PC-9 (cell line): Measurements from ENCODE around the gene SCOC. TPM values are rescaled to one million over a fixed set of nuclear protein-coding genes. Genes with fewer than 3 reads are reported as not detected.

ENCODE experiments used
- BruUV-seq: library from RNA; stranded (reverse); fragments of 400-500 nt; replicated peaks from 2 replicates; lab custom pipeline; 2021; lab: Mats Ljungman, UMichigan
- CTCF ChIA-PET: fragments of 300-600 bp; sonication (Branson Sonifier 250); formaldehyde crosslinking; loops from one replicate; lab custom pipeline; 2022; ENCODE audit warnings: antibody characterized with exemption; lab: Charles Lee
- POLR2A ChIA-PET: fragments of 300-600 bp; sonication (Branson Sonifier 250); formaldehyde crosslinking; loops from one replicate; lab custom pipeline; 2022; ENCODE audit warnings: antibody characterized with exemption; ENCODE audit not compliant: unreplicated experiment; lab: Charles Lee
- DNase-seq, 2 experiments: peaks; one replicate each; pipeline versions ENCODE4 v3.0.0 to v3.0.0-alpha.2; 2015 to 2022; ENCODE audit warnings: mixed read lengths in 1 of 2
- H2AFZ ChIP-seq: fragments of 200-600 bp; sonication (generic); 2 replicates; pipeline ENCODE4 v1.8.1; 2017; ENCODE audit warnings: antibody characterized with exemption
- H3F3A ChIP-seq: fragments of 200-600 bp; sonication (generic); 2 replicates; pipeline ENCODE4 v1.8.1; 2017; ENCODE audit warnings: antibody characterized with exemption, mild to moderate bottlenecking, low read depth; ENCODE audit not compliant: insufficient read depth
- H3K27ac ChIP-seq: fragments of 200-600 bp; sonication (generic); 2 replicates; pipeline ENCODE4 v1.6.1; 2016; ENCODE audit warnings: mixed run types
- H3K27me3 ChIP-seq: fragments of 200-600 bp; sonication (generic); 2 replicates; pipeline ENCODE4 v1.6.1; 2016; ENCODE audit warnings: low read depth, mixed run types; ENCODE audit not compliant: insufficient read depth
- H3K36me3 ChIP-seq: fragments of 200-600 bp; sonication (generic); 2 replicates; pipeline ENCODE4 v1.6.1; 2016; ENCODE audit warnings: low read depth, mixed run types
- H3K4me1 ChIP-seq: fragments of 200-600 bp; sonication (generic); replicated peaks from 2 replicates; pipeline ENCODE4 v1.6.1; 2016; ENCODE audit warnings: mixed run types; ENCODE audit not compliant: insufficient read depth
- H3K4me2 ChIP-seq: fragments of 200-600 bp; sonication (generic); 2 replicates; pipeline ENCODE4 v1.6.1; 2017; ENCODE audit warnings: mixed run types
- H3K4me3 ChIP-seq: fragments of 200-600 bp; sonication (generic); 2 replicates; pipeline ENCODE4 v1.6.1; 2016; ENCODE audit warnings: mixed run types
- H3K79me2 ChIP-seq: fragments of 200-600 bp; sonication (generic); 2 replicates; pipeline ENCODE4 v1.6.1; 2017; ENCODE audit warnings: low read depth, mixed run types
- H3K9me2 ChIP-seq: fragments of 200-600 bp; sonication (generic); 2 replicates; pipeline ENCODE4 v1.8.1; 2017; ENCODE audit warnings: mild to moderate bottlenecking; ENCODE audit not compliant: insufficient read depth
- H3K9me3 ChIP-seq: fragments of 200-600 bp; sonication (generic); 2 replicates; pipeline ENCODE4 v1.8.1; 2016; ENCODE audit warnings: low read depth; ENCODE audit not compliant: insufficient read depth
- H4K20me1 ChIP-seq: fragments of 200-600 bp; sonication (generic); 2 replicates; pipeline ENCODE4 v1.8.1; 2017; ENCODE audit not compliant: insufficient read depth
- EZH2 ChIP-seq: fragments of 200-600 bp; sonication (generic); IDR thresholded peaks from 2 replicates; pipeline ENCODE4 v1.8.0; 2017; ENCODE audit warnings: antibody characterized with exemption, low read depth
- intact Hi-C: fragments of 100-400 bp; cut with micrococcal nuclease; formaldehyde crosslinking; loops from one replicate; pipeline ENCODE4 v1.10.0; 2022; ENCODE audit not compliant: unreplicated experiment
- total RNA-seq: library from RNA; stranded (reverse); gene quantifications from 2 replicates; pipeline ENCODE4 v1.2.3, GENCODE V29; 2021
- TF ChIP-seq, protein P1 (sequence below): fragments of 200-600 bp; sonication (generic); conservative IDR thresholded peaks from 2 replicates; pipeline ENCODE4 v1.6.1; 2017; ENCODE audit warnings: mixed run types, antibody characterized with exemption, mild to moderate bottlenecking, moderate library complexity

SCOC gene
- total RNA-seq, 1 experiment from 2014 or later: 53.0 TPM

GRCh38 chr4:140344101-140344500, 29.3 kb upstream of the SCOC start:
- Histone ChIP-seq H3K36me3 (no peaks in the 10 kb centered on the region), H3K4me1 (no peaks in the 10 kb centered on the region; the same call in 1 of the 2 replicates), H3K27me3 (no peaks in the 10 kb centered on the region), H3K4me2 (no peak overlapping the region), H3K79me2 (no peaks in the 10 kb centered on the region), H2AFZ (no peak overlapping the region), H3F3A (no peaks in the 10 kb centered on the region), H3K4me3 (no peak overlapping the region), H3K27ac (no peak overlapping the region), H4K20me1 (no peaks in the 10 kb centered on the region), H3K9me3 (no peaks in the 10 kb centered on the region), H3K9me2 (no peaks in the 10 kb centered on the region)
- CTCF ChIA-PET: no interaction called here
- BruUV-seq: no TSS peak
- no peak for DNase-seq
- POLR2A ChIA-PET: interaction anchor here (0.8 kb wide), 1 partner anchor 77 kb away, joined by 8 read pairs; no protein-coding TSS in a partner anchor
- intact Hi-C loops: no loop called here
- TF ChIP-seq EZH2: no peak
- TF ChIP-seq, protein P1, sequence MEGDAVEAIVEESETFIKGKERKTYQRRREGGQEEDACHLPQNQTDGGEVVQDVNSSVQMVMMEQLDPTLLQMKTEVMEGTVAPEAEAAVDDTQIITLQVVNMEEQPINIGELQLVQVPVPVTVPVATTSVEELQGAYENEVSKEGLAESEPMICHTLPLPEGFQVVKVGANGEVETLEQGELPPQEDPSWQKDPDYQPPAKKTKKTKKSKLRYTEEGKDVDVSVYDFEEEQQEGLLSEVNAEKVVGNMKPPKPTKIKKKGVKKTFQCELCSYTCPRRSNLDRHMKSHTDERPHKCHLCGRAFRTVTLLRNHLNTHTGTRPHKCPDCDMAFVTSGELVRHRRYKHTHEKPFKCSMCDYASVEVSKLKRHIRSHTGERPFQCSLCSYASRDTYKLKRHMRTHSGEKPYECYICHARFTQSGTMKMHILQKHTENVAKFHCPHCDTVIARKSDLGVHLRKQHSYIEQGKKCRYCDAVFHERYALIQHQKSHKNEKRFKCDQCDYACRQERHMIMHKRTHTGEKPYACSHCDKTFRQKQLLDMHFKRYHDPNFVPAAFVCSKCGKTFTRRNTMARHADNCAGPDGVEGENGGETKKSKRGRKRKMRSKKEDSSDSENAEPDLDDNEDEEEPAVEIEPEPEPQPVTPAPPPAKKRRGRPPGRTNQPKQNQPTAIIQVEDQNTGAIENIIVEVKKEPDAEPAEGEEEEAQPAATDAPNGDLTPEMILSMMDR: no peak

GRCh38 chr4:140344621-140345020, 28.8 kb upstream of the SCOC start:
- Histone ChIP-seq H3K79me2 (no peaks in the 10 kb centered on the region), H3K9me3 (no peaks in the 10 kb centered on the region), H3K4me2 (no peak overlapping the region), H3K9me2 (no peaks in the 10 kb centered on the region), H2AFZ (no peak overlapping the region), H3K27me3 (no peaks in the 10 kb centered on the region), H3K4me1 (no peaks in the 10 kb centered on the region; the same call in 1 of the 2 replicates), H4K20me1 (no peaks in the 10 kb centered on the region), H3K27ac (no peak overlapping the region), H3F3A (no peaks in the 10 kb centered on the region), H3K36me3 (no peaks in the 10 kb centered on the region), H3K4me3 (no peak overlapping the region)
- TF ChIP-seq, protein P1: no peak
- no peak for TF ChIP-seq EZH2
- CTCF ChIA-PET: no interaction called here
- POLR2A ChIA-PET: no interaction called here
- DNase-seq: no peak
- no TSS peak for BruUV-seq
- intact Hi-C loops: no loop called here

- no peak for DNase-seq
- Histone ChIP-seq H3K4me1 (no peaks in the 10 kb centered on the region; the same call in 1 of the 2 replicates), H3K27me3 (no peaks in the 10 kb centered on the region), H3K4me3 (no peak overlapping the region), H3K27ac (no peak overlapping the region), H3K36me3 (no peaks in the 10 kb centered on the region), H3F3A (no peaks in the 10 kb centered on the region), H3K79me2 (no peaks in the 10 kb centered on the region), H3K9me3 (no peaks in the 10 kb centered on the region), H4K20me1 (no peaks in the 10 kb centered on the region), H3K9me2 (no peaks in the 10 kb centered on the region), H2AFZ (no peak overlapping the region), H3K4me2 (no peak overlapping the region)
- intact Hi-C loops: no loop called here
- BruUV-seq: no TSS peak
- ChIA-PET CTCF (no interaction called here), POLR2A (no interaction called here)
- TF ChIP-seq, protein P1: no peak
- no peak for TF ChIP-seq EZH2
Measured at GRCh38 chr4:140346136-140346535, 27.3 kb upstream of the SCOC start.
